Endothelial cell of umbilical vein (primary cell): ENCODE data around the gene ENTR1. TPM values are rescaled to one million over a fixed set of nuclear protein-coding genes. Genes with fewer than 3 reads are reported as not detected.

Experiments
- BruUV-seq: library from RNA; stranded (reverse); fragments of 400-500 nt; replicated peaks from 2 replicates; lab custom pipeline; 2021; lab: Mats Ljungman, UMichigan
- CTCF ChIA-PET: fragments of 300-600, 350-600 bp; sonication (Branson Sonifier 250); formaldehyde crosslinking; loops from one replicate; lab custom pipeline; 2021; ENCODE audit warnings: antibody characterized with exemption, inconsistent platforms; lab: Charles Lee
- POLR2A ChIA-PET: fragments of 300-600, 350-600 bp; sonication (Branson Sonifier 250); formaldehyde crosslinking; loops from one replicate; lab custom pipeline; 2021; ENCODE audit warnings: antibody characterized with exemption, inconsistent platforms; lab: Charles Lee
- DNase-seq: peaks from one replicate; pipeline ENCODE4 v3.0.0-alpha.2; 2011; ENCODE audit warnings: low read depth, low spot score
- FAIRE-seq: peaks from 2 replicates; lab custom pipeline; 2011; peaks lifted over from hg19 to GRCh38; lab: Jason Lieb, UNC
- H2AFZ ChIP-seq: 2 replicates; pipeline ENCODE4 v1.6.0; 2012; ENCODE audit warnings: low read depth, low read length, control low read depth, inconsistent platforms
- H3K27ac ChIP-seq: 2 replicates; pipeline ENCODE4 v1.5.1; 2011; ENCODE audit warnings: low read depth, mild to moderate bottlenecking, control low read depth, low read length, moderate library complexity; ENCODE audit not compliant: insufficient read depth
- H3K27me3 ChIP-seq, 2 experiments: 2 replicates each; pipeline versions ENCODE4 v1.6.0 to v1.6.1; 2011; ENCODE audit warnings: low read length in 2 of 2, mixed read lengths in 1 of 2; ENCODE audit not compliant: control insufficient read depth in 2 of 2, insufficient read depth in 2 of 2
- H3K36me3 ChIP-seq, 2 experiments: 2 replicates in 1 of 2; 3 replicates in 1 of 2; pipeline ENCODE4 v1.5.1; 2011; ENCODE audit warnings: low read length in 2 of 2, mild to moderate bottlenecking in 1 of 2, moderate library complexity in 1 of 2; ENCODE audit not compliant: control insufficient read depth in 2 of 2, insufficient read depth in 2 of 2; ENCODE audit errors: extremely low read depth in 1 of 2
- H3K4me1 ChIP-seq: 3 replicates; pipeline ENCODE4 v1.5.1; 2011; ENCODE audit warnings: mild to moderate bottlenecking, low read length; ENCODE audit not compliant: control insufficient read depth, insufficient read depth; ENCODE audit errors: extremely low read depth
- H3K4me2 ChIP-seq: 2 replicates; pipeline ENCODE4 v1.6.1; 2011; ENCODE audit warnings: low read length, control low read depth, mixed read lengths; ENCODE audit not compliant: insufficient read depth
- H3K4me3 ChIP-seq, 3 experiments: fragments of 200-600 bp in 1 of 3; sonication (generic), shearing (Covaris generic) in 1 of 3; replicated peaks in 1 of 3; 2 replicates each; pipeline ENCODE4 v1.5.1; 2011 to 2016; ENCODE audit warnings: control low read depth in 3 of 3, low read length in 3 of 3, mild to moderate bottlenecking in 2 of 3, inconsistent platforms in 1 of 3, low read depth in 1 of 3, moderate library complexity in 1 of 3; ENCODE audit not compliant: insufficient read depth in 1 of 3
- H3K79me2 ChIP-seq: 2 replicates; pipeline ENCODE4 v1.6.0; 2012; ENCODE audit warnings: low read length, inconsistent platforms; ENCODE audit not compliant: control insufficient read depth, insufficient read depth
- H3K9ac ChIP-seq: replicated peaks from 2 replicates; pipeline ENCODE3; 2011; ENCODE audit warnings: low read length, control low read depth; ENCODE audit not compliant: insufficient read depth; ENCODE audit errors: extremely low read depth
- H3K9me1 ChIP-seq: replicated peaks from 3 replicates; pipeline ENCODE4 v1.6.0; 2011; ENCODE audit warnings: mild to moderate bottlenecking, low read length; ENCODE audit not compliant: control insufficient read depth, insufficient read depth; ENCODE audit errors: extremely low read depth
- H3K9me3 ChIP-seq: replicated peaks from 2 replicates; pipeline ENCODE4 v1.5.1; 2012; ENCODE audit warnings: low read length, inconsistent platforms; ENCODE audit not compliant: control insufficient read depth, insufficient read depth
- H4K20me1 ChIP-seq: replicated peaks from 2 replicates; pipeline ENCODE3; 2011; ENCODE audit warnings: mild to moderate bottlenecking, low read length; ENCODE audit not compliant: control insufficient read depth, insufficient read depth; ENCODE audit errors: extremely low read depth
- EZH2 ChIP-seq: IDR thresholded peaks from 2 replicates; pipeline ENCODE4 v1.6.1; 2012; ENCODE audit warnings: borderline replicate concordance, low read depth, mild to moderate bottlenecking, moderate library complexity, low read length, inconsistent platforms; ENCODE audit not compliant: severe bottlenecking
- FOS ChIP-seq: IDR thresholded peaks from 2 replicates; pipeline ENCODE4 v1.6.1; 2011; ENCODE audit warnings: mild to moderate bottlenecking, low read length, moderate library complexity, borderline replicate concordance; ENCODE audit not compliant: insufficient read depth
- GATA2 ChIP-seq: IDR thresholded peaks from 2 replicates; pipeline ENCODE4 v1.7.0; 2011; ENCODE audit warnings: low read depth, mild to moderate bottlenecking, moderate library complexity, mixed read lengths, low read length; ENCODE audit not compliant: insufficient read length, insufficient read depth
- JUN ChIP-seq: IDR thresholded peaks from 2 replicates; pipeline ENCODE4 v1.6.1; 2011; ENCODE audit warnings: borderline replicate concordance, low read depth; ENCODE audit not compliant: insufficient read length, insufficient read depth
- MAX ChIP-seq: IDR thresholded peaks from 2 replicates; pipeline ENCODE4 v1.6.1; 2011; ENCODE audit not compliant: insufficient read depth, insufficient read length
- MYC ChIP-seq: IDR thresholded peaks from one replicate; pipeline ENCODE4 v1.6.1; 2011; ENCODE audit warnings: mild to moderate bottlenecking, low read depth, low read length
- POLR2A ChIP-seq: IDR thresholded peaks from 2 replicates; pipeline ENCODE4 v1.6.1; 2012; ENCODE audit warnings: low read depth, mild to moderate bottlenecking, control low read depth, low read length
- POLR2AphosphoS5 ChIP-seq: IDR thresholded peaks from 2 replicates; pipeline ENCODE4 v1.6.1; 2012; ENCODE audit warnings: low read depth, mild to moderate bottlenecking, control low read depth, low read length, moderate library complexity; ENCODE audit not compliant: insufficient read depth
- dilution Hi-C: fragments of 300-500 bp; cut with MboI; formaldehyde crosslinking; loops from one replicate; pipeline ENCODE4 v1.15.0; 2019; ENCODE audit warnings: low sequenced_read_pairs; ENCODE audit not compliant: extremely low pct_ligation_motif_present
- intact Hi-C: fragments of 100-400 bp; cut with micrococcal nuclease; formaldehyde crosslinking; loops from one replicate; pipeline ENCODE4 v1.10.0; 2022
- polyA plus RNA-seq, 4 experiments: library from polyadenylated mRNA; depleted of rRNA in 3 of 4; stranded (reverse) in 3 of 4; unstranded in 1 of 4; fragments of >200 nt; gene quantifications; 2 replicates each; pipeline versions ENCODE4 v1.2.1 to v1.2.3, GENCODE V29; 2011 to 2012; ENCODE audit warnings: missing spikeins in 1 of 4
- total RNA-seq: library from RNA; stranded (reverse); gene quantifications from 2 replicates; pipeline ENCODE4 v1.2.3, GENCODE V29; 2021
- TF ChIP-seq, protein P1 (sequence below), 2 donors: IDR thresholded peaks; 1 replicate in 1 of 2; 2 replicates in 1 of 2; pipeline ENCODE4 v1.5.1; 2011; ENCODE audit warnings: low read length in 2 of 2, mild to moderate bottlenecking in 2 of 2, moderate library complexity in 2 of 2, control low read depth in 1 of 2, inconsistent platforms in 1 of 2, low read depth in 1 of 2; ENCODE audit not compliant: insufficient read depth in 1 of 2; ENCODE audit errors: extremely low read depth in 1 of 2

The ENTR1 gene
- total and polyA plus RNA-seq, 2 donors (not counting 3 experiments of a cell fraction or from before 2014, with no cell fraction given), result 36.0 to 61.6 TPM

- no peak for DNase-seq
- POLR2A ChIA-PET, result no interaction called here
- CTCF ChIA-PET, result no interaction called here
- TSS peak; percentile 28 for BruUV-seq
- intact Hi-C loops (no loop called here), dilution Hi-C loops (no loop called here)
- Histone ChIP-seq H3K9ac (no peak overlapping the region), H4K20me1 (no peaks in the 10 kb centered on the region), H3K27ac (no peak overlapping the region), H3K4me1 (no peaks in the 10 kb centered on the region), H2AFZ (no peak overlapping the region), H3K27me3 (no peaks in the 10 kb centered on the region), H3K4me3 (no peak overlapping the region), H3K9me3 (no peaks in the 10 kb centered on the region), H3K79me2 (no peaks in the 10 kb centered on the region), H3K9me1 (no peaks in the 10 kb centered on the region), H3K36me3 (peaks cover 16 to 65% of the 10 kb centered on the region in 2 experiments), H3K4me2 (no peak overlapping the region)
- TF ChIP-seq EZH2, result no peak
- no peak for TF ChIP-seq POLR2A
- TF ChIP-seq JUN, result no peak
- TF ChIP-seq, protein P1, sequence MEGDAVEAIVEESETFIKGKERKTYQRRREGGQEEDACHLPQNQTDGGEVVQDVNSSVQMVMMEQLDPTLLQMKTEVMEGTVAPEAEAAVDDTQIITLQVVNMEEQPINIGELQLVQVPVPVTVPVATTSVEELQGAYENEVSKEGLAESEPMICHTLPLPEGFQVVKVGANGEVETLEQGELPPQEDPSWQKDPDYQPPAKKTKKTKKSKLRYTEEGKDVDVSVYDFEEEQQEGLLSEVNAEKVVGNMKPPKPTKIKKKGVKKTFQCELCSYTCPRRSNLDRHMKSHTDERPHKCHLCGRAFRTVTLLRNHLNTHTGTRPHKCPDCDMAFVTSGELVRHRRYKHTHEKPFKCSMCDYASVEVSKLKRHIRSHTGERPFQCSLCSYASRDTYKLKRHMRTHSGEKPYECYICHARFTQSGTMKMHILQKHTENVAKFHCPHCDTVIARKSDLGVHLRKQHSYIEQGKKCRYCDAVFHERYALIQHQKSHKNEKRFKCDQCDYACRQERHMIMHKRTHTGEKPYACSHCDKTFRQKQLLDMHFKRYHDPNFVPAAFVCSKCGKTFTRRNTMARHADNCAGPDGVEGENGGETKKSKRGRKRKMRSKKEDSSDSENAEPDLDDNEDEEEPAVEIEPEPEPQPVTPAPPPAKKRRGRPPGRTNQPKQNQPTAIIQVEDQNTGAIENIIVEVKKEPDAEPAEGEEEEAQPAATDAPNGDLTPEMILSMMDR (IDR thresholded peaks at IDR 0.05; ENCODE audit: extremely low read depth in 1 of 2, insufficient read depth in 1 of 2, low read depth in 1 of 2, low read length in 2 of 2), result no peak
- no peak for TF ChIP-seq MYC
- no peak for TF ChIP-seq MAX
- no peak for TF ChIP-seq FOS
- no peak for TF ChIP-seq GATA2
- TF ChIP-seq POLR2AphosphoS5, result no peak
- FAIRE-seq, result no peak
Observed at GRCh38 chr9:136447173-136447778, 36.9 kb upstream of the ENTR1 start.
